ENCODE results near the gene XPC.

Gene XPC

GRCh38 chr3:14174483-14174882 is 3.9 kb downstream of the XPC start:
- no peak overlapping the region for H3K27ac Mint-ChIP-seq
- H3K4me1 Mint-ChIP-seq, result peaks cover 53% of the 10 kb centered on the region
- H3K4me3 Mint-ChIP-seq, result no peak overlapping the region
- no peaks in the 10 kb centered on the region for H3K27me3 Mint-ChIP-seq
- CTCF ChIA-PET, result interaction anchor here (1.3 kb wide), 1 partner anchor 10 kb away, joined by 3 read pairs; no protein-coding TSS in a partner anchor
- peaks cover 47% of the 10 kb centered on the region for H3K36me3 Mint-ChIP-seq
- DNase-seq, result no peak
- no peaks in the 10 kb centered on the region for H3K9me3 Mint-ChIP-seq

- no peak overlapping the region for H3K4me3 Mint-ChIP-seq
- H3K27ac Mint-ChIP-seq, result no peak overlapping the region
- peaks cover 37% of the 10 kb centered on the region for H3K4me1 Mint-ChIP-seq
- CTCF ChIA-PET, result interaction anchor here (0.6 kb wide), 1 partner anchor 1247 kb away, joined by 4 read pairs; no protein-coding TSS in a partner anchor
- H3K27me3 Mint-ChIP-seq, result no peaks in the 10 kb centered on the region
- H3K36me3 Mint-ChIP-seq, result peaks cover 52% of the 10 kb centered on the region
- DNase-seq, result no peak
- no peaks in the 10 kb centered on the region for H3K9me3 Mint-ChIP-seq
Measured at GRCh38 chr3:14172496-14172895, 5.9 kb downstream of the XPC start.

- Mint-ChIP-seq H3K27ac (no peak overlapping the region), H3K4me3 (no peak overlapping the region), H3K4me1 (peaks cover 21% of the 10 kb centered on the region), H3K36me3 (peaks cover 63% of the 10 kb centered on the region), H3K9me3 (no peaks in the 10 kb centered on the region), H3K27me3 (no peaks in the 10 kb centered on the region)
- CTCF ChIA-PET, result no interaction called here
- DNase-seq, result no peak
Measured at GRCh38 chr3:14170531-14171159, 7.8 kb downstream of the XPC start.

- Mint-ChIP-seq H3K4me1 (peaks cover 14% of the 10 kb centered on the region), H3K27ac (no peak overlapping the region), H3K9me3 (no peaks in the 10 kb centered on the region), H3K36me3 (peaks cover 66% of the 10 kb centered on the region), H3K27me3 (no peaks in the 10 kb centered on the region), H3K4me3 (no peak overlapping the region)
- CTCF ChIA-PET, result no interaction called here
- no peak for DNase-seq
Measured at GRCh38 chr3:14169871-14170270, 8.5 kb downstream of the XPC start.

- peaks cover 10% of the 10 kb centered on the region for H3K4me1 Mint-ChIP-seq
- H3K27ac Mint-ChIP-seq, result no peak overlapping the region
- no peaks in the 10 kb centered on the region for H3K27me3 Mint-ChIP-seq
- H3K4me3 Mint-ChIP-seq, result no peak overlapping the region
- CTCF ChIA-PET, result no interaction called here
- H3K36me3 Mint-ChIP-seq, result peaks cover 71% of the 10 kb centered on the region
- no peak for DNase-seq
- H3K9me3 Mint-ChIP-seq, result no peaks in the 10 kb centered on the region
Measured at GRCh38 chr3:14169435-14169834, 9.0 kb downstream of the XPC start.

GRCh38 chr3:14166877-14167603 is 11.4 kb downstream of the XPC start:
- H3K27me3 Mint-ChIP-seq, result no peaks in the 10 kb centered on the region
- DNase-seq, result no peak
- H3K36me3 Mint-ChIP-seq, result peaks cover 82% of the 10 kb centered on the region
- peaks cover 8% of the 10 kb centered on the region for H3K9me3 Mint-ChIP-seq
- no peak overlapping the region for H3K27ac Mint-ChIP-seq
- CTCF ChIA-PET, result interaction anchor here (0.5 kb wide), 1 partner anchor 1735 kb away, joined by 3 read pairs; no protein-coding TSS in a partner anchor
- H3K4me3 Mint-ChIP-seq, result no peak overlapping the region
- H3K4me1 Mint-ChIP-seq, result peaks cover 6% of the 10 kb centered on the region

- Mint-ChIP-seq H3K4me1 (peaks cover 1% of the 10 kb centered on the region), H3K27me3 (no peaks in the 10 kb centered on the region), H3K9me3 (peaks cover 18% of the 10 kb centered on the region), H3K27ac (no peak overlapping the region), H3K36me3 (peaks cover 86% of the 10 kb centered on the region), H3K4me3 (no peak overlapping the region)
- no peak for DNase-seq
- CTCF ChIA-PET, result interaction anchor here (0.8 to 1.2 kb wide), 2 partner anchors 8 to 11 kb away, joined by 3 to 8 read pairs; no protein-coding TSS in a partner anchor
Measured at GRCh38 chr3:14162178-14162577, 16.2 kb downstream of the XPC start.

- CTCF ChIA-PET, result interaction anchor here (1.2 kb wide), 1 partner anchor 10 kb away, joined by 8 read pairs; no protein-coding TSS in a partner anchor
- no peak overlapping the region for H3K27ac Mint-ChIP-seq
- no peak overlapping the region for H3K4me3 Mint-ChIP-seq
- peaks cover 18% of the 10 kb centered on the region for H3K9me3 Mint-ChIP-seq
- peaks cover 6% of the 10 kb centered on the region for H3K4me1 Mint-ChIP-seq
- no peaks in the 10 kb centered on the region for H3K27me3 Mint-ChIP-seq
- no peak for DNase-seq
- peaks cover 85% of the 10 kb centered on the region for H3K36me3 Mint-ChIP-seq
Measured at GRCh38 chr3:14161282-14161681, 17.1 kb downstream of the XPC start.

- peaks cover 74% of the 10 kb centered on the region for H3K36me3 Mint-ChIP-seq
- peaks cover 18% of the 10 kb centered on the region for H3K9me3 Mint-ChIP-seq
- no peak overlapping the region for H3K4me3 Mint-ChIP-seq
- peaks cover 9% of the 10 kb centered on the region for H3K4me1 Mint-ChIP-seq
- DNase-seq, result no peak
- CTCF ChIA-PET, result interaction anchor here (0.9 kb wide), 1 partner anchor 9 kb away, joined by 3 read pairs; no protein-coding TSS in a partner anchor
- no peaks in the 10 kb centered on the region for H3K27me3 Mint-ChIP-seq
- H3K27ac Mint-ChIP-seq, result no peak overlapping the region
Measured at GRCh38 chr3:14159426-14159825, 19.0 kb downstream of the XPC start.

- Mint-ChIP-seq H3K36me3 (peaks cover 74% of the 10 kb centered on the region), H3K27ac (peak overlapping the region; percentile 6), H3K4me1 (peaks cover 9% of the 10 kb centered on the region), H3K27me3 (no peaks in the 10 kb centered on the region), H3K9me3 (peaks cover 18% of the 10 kb centered on the region), H3K4me3 (no peak overlapping the region)
- no peak for DNase-seq
- CTCF ChIA-PET, result no interaction called here
Measured at GRCh38 chr3:14158370-14158769, 20.0 kb downstream of the XPC start.

GRCh38 chr3:14157951-14158350 is 20.4 kb downstream of the XPC start:
- Mint-ChIP-seq H3K4me1 (peaks cover 9% of the 10 kb centered on the region), H3K4me3 (no peak overlapping the region), H3K9me3 (peaks cover 18% of the 10 kb centered on the region), H3K27me3 (no peaks in the 10 kb centered on the region), H3K36me3 (peaks cover 73% of the 10 kb centered on the region), H3K27ac (peak overlapping the region; percentile 6)
- CTCF ChIA-PET, result no interaction called here
- no peak for DNase-seq

GRCh38 chr3:14156843-14157561 is 21.4 kb downstream of the XPC start:
- no peaks in the 10 kb centered on the region for H3K27me3 Mint-ChIP-seq
- H3K4me3 Mint-ChIP-seq, result no peak overlapping the region
- peaks cover 71% of the 10 kb centered on the region for H3K36me3 Mint-ChIP-seq
- H3K9me3 Mint-ChIP-seq, result peaks cover 10% of the 10 kb centered on the region
- no peak overlapping the region for H3K27ac Mint-ChIP-seq
- H3K4me1 Mint-ChIP-seq, result peaks cover 9% of the 10 kb centered on the region
- CTCF ChIA-PET, result no interaction called here
- DNase-seq, result no peak

- H3K4me3 Mint-ChIP-seq, result no peak overlapping the region
- peaks cover 63% of the 10 kb centered on the region for H3K36me3 Mint-ChIP-seq
- no peak for DNase-seq
- H3K27me3 Mint-ChIP-seq, result no peaks in the 10 kb centered on the region
- H3K9me3 Mint-ChIP-seq, result peaks cover 4% of the 10 kb centered on the region
- CTCF ChIA-PET, result no interaction called here
- peak overlapping the region; percentile 7 for H3K27ac Mint-ChIP-seq
- H3K4me1 Mint-ChIP-seq, result peaks cover 9% of the 10 kb centered on the region
Measured at GRCh38 chr3:14156201-14156600, 22.2 kb downstream of the XPC start.

GRCh38 chr3:14154895-14155440 is 23.4 kb downstream of the XPC start:
- H3K4me1 Mint-ChIP-seq, result peaks cover 9% of the 10 kb centered on the region
- H3K9me3 Mint-ChIP-seq, result no peaks in the 10 kb centered on the region
- H3K36me3 Mint-ChIP-seq, result peaks cover 54% of the 10 kb centered on the region
- H3K27ac Mint-ChIP-seq, result no peak overlapping the region
- CTCF ChIA-PET, result interaction anchor here (1.3 kb wide), 1 partner anchor 49 kb away, joined by 3 read pairs; no protein-coding TSS in a partner anchor
- H3K4me3 Mint-ChIP-seq, result no peak overlapping the region
- peak; percentile 14 for DNase-seq
- H3K27me3 Mint-ChIP-seq, result no peaks in the 10 kb centered on the region
